Inflammatory macrophage (primary cell): ENCODE data around the gene SYT5.
"Not testable (repeated sequence)": the region's sequence is repeated elsewhere in the genome, so short reads cannot be mapped to it uniquely, and the experiment has no call there.

Experiments
- DNase-seq, 2 donors: peaks; one replicate each; pipeline ENCODE4 v3.0.0-alpha.2; 2020 to 2022

Gene SYT5

GRCh38 chr19:55206664-55207500 lies 26.8 kb upstream of the SYT5 start:
- peak; percentile 65 to 77 for DNase-seq

GRCh38 chr19:55202199-55202598 lies 22.1 kb upstream of the SYT5 start:
- DNase-seq: peak; percentile 11 to 28

GRCh38 chr19:55199620-55200204 lies 19.6 kb upstream of the SYT5 start:
- DNase-seq: no peak

- no peak for DNase-seq
These were observed 18.6 kb upstream of the SYT5 start for GRCh38 chr19:55198651-55199050.

- peak; percentile 8 to 13 for DNase-seq
These were observed 17.4 kb upstream of the SYT5 start for GRCh38 chr19:55197528-55197927.

- DNase-seq: no peak
These were observed 16.7 kb upstream of the SYT5 start for GRCh38 chr19:55196803-55197202.

GRCh38 chr19:55193481-55193880 lies 13.4 kb upstream of the SYT5 start:
- DNase-seq: peak in 1 of 2 donors; percentile 44

- DNase-seq: peak; percentile 51 to 80
These were observed 9.3 kb upstream of the SYT5 start for GRCh38 chr19:55189403-55189835.

GRCh38 chr19:55188625-55189024 lies 8.5 kb upstream of the SYT5 start:
- no peak for DNase-seq

- DNase-seq: no peak
These were observed 6.0 kb upstream of the SYT5 start for GRCh38 chr19:55186080-55186479.

GRCh38 chr19:55181740-55182139 lies 1.7 kb upstream of the SYT5 start:
- DNase-seq: no peak

- DNase-seq: peak; percentile 28 to 42
These were observed 1.1 kb downstream of the SYT5 start for GRCh38 chr19:55178781-55179599.

GRCh38 chr19:55176076-55176475 lies 4.0 kb downstream of the SYT5 start:
- no peak for DNase-seq

- no peak for DNase-seq
These were observed 4.8 kb downstream of the SYT5 start for GRCh38 chr19:55175117-55175867.

- DNase-seq: no peak
These were observed 5.5 kb downstream of the SYT5 start for GRCh38 chr19:55174425-55175116.

GRCh38 chr19:55173714-55174409 lies 6.2 kb downstream of the SYT5 start:
- DNase-seq: peak; percentile 9 to 11

- no peak for DNase-seq
These were observed 6.8 kb downstream of the SYT5 start for GRCh38 chr19:55173186-55173713.

- no peak for DNase-seq
These were observed 7.3 kb downstream of the SYT5 start for GRCh38 chr19:55172741-55173140.

GRCh38 chr19:55172318-55172717 lies 7.8 kb downstream of the SYT5 start:
- not testable (repeated sequence) for DNase-seq

GRCh38 chr19:55171440-55171839 lies 8.6 kb downstream of the SYT5 start:
- DNase-seq: no peak

- DNase-seq: no peak
These were observed 11.0 kb downstream of the SYT5 start for GRCh38 chr19:55169136-55169535.
